ENCODE data around the gene RNF151.
"Not testable (repeated sequence)": the region's sequence is repeated elsewhere in the genome, so short reads cannot be mapped to it uniquely, and the experiment has no call there.

The RNF151 gene

DNA sequence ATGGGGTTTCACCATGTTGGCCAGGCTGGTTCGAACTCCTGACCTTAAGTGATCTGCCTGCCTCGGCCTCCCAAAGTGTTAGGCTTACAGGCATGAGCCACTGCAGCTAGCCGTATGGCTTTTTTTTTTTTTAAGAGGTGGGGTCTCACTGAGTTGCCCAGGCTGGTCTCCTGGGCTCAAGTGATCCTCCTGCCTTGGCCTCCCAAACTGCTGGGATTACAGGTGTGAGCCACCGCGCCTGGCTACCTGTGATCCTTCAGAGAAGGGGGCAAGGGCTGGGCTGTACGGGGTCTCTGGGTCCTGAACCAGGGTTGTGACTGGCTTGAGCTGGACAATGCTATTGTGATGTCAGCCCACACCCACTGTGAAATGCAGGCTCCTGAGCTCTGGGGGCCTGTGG is at the start of gene RNF151:
Gene RNF151, plus strand, starts transcription at position 397 of the 400 bp plus-strand sequence. CDS start 26 bp downstream, outside the sequence.
- TF ChIP-seq, protein P1, sequence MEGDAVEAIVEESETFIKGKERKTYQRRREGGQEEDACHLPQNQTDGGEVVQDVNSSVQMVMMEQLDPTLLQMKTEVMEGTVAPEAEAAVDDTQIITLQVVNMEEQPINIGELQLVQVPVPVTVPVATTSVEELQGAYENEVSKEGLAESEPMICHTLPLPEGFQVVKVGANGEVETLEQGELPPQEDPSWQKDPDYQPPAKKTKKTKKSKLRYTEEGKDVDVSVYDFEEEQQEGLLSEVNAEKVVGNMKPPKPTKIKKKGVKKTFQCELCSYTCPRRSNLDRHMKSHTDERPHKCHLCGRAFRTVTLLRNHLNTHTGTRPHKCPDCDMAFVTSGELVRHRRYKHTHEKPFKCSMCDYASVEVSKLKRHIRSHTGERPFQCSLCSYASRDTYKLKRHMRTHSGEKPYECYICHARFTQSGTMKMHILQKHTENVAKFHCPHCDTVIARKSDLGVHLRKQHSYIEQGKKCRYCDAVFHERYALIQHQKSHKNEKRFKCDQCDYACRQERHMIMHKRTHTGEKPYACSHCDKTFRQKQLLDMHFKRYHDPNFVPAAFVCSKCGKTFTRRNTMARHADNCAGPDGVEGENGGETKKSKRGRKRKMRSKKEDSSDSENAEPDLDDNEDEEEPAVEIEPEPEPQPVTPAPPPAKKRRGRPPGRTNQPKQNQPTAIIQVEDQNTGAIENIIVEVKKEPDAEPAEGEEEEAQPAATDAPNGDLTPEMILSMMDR (IDR thresholded peaks at IDR 0.05; ENCODE audit: low read depth, low read length), result no peak
- peak within 1 kb of the TSS; percentile 96 for H3K4me3 ChIP-seq (ENCODE audit: low read depth, low read length)

DNA sequence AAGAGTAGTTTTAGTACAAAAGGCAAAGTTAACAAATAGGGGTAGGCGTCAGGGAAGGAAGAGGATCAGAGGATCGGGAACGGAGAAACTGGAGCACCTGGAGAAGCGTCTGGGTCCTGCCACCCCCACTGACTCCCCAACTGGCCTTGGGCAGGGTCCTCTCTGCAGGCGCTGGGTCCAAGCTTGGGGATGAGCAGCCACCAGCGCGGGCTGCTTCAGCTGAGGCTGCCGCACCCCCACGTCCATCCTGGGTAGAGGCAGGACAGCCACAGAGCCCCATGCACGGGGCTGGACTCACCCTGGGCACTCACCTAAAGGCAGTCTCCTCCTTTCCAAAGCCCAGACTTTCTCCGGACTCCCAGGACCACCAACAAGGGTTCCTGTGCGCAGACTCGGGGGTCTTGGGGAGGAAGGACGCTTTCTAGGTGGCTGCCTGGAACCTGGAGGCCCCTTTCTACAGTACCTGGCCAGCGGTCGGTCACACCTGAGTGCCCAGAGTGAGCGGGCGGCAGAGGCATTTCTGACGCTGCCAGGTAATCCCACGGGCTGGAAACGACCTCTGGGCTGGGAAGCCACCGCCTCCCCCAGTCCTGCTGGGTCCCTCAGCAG is 49.5 kb upstream of the RNF151 start:
- no peak overlapping the region for H3K4me3 ChIP-seq (ENCODE audit: low read depth, low read length)
- TF ChIP-seq, protein P1 (IDR thresholded peaks at IDR 0.05; ENCODE audit: low read depth, low read length), result no peak

- no peak overlapping the region for H3K4me3 ChIP-seq (ENCODE audit: low read depth, low read length)
- TF ChIP-seq, protein P1 (IDR thresholded peaks at IDR 0.05; ENCODE audit: low read depth, low read length), result no peak
These were observed 48.8 kb upstream of the RNF151 start for GRCh38 chr16:1917665-1918350.

GRCh38 chr16:1918351-1919326 is 48.0 kb upstream of the RNF151 start, which contains the start of gene HS3ST6:
TSS of gene HS3ST6 (minus strand) at chr16:1918415. CDS start at chr16:1918323, 92 bp downstream.
- H3K4me3 ChIP-seq (ENCODE audit: low read depth, low read length), result no peak within 1 kb of the TSS
- TF ChIP-seq, protein P1 (IDR thresholded peaks at IDR 0.05; ENCODE audit: low read depth, low read length), result no peak

DNA sequence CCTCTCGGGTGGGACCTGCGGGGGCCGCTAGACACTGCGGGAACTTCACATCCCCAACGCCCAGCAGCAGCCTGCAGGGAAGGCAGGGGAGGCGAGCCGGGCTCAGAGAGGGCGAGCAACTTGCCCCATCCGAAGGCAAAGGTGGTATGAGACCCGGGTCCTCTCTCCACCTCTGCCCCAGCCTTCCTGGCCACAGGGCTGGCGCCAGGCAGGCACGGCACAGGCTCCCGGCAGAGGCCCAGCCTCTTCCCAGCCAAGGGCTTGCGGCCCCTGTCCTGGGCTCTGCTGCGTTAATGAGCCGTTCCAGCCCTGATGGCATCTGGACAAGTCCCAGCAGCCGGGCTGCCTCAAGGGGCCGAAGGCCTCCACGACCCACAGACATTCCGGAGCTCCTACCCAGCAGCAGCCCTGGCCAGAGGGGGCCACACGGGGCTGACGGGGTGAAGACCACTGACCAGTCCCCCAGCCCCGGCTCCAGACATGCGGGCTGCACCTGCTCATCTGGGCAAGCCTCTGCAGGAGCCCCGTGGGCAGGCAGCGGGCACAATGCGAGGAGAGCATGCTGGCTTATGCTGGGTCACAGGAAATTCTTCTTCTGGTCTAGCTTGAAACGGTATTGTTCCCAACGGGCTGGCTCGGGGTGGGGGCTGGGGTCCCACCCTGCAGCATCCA is 47.2 kb upstream of the RNF151 start:
- TF ChIP-seq, protein P1 (IDR thresholded peaks at IDR 0.05; ENCODE audit: low read depth, low read length), result no peak
- H3K4me3 ChIP-seq (ENCODE audit: low read depth, low read length), result no peak overlapping the region

DNA sequence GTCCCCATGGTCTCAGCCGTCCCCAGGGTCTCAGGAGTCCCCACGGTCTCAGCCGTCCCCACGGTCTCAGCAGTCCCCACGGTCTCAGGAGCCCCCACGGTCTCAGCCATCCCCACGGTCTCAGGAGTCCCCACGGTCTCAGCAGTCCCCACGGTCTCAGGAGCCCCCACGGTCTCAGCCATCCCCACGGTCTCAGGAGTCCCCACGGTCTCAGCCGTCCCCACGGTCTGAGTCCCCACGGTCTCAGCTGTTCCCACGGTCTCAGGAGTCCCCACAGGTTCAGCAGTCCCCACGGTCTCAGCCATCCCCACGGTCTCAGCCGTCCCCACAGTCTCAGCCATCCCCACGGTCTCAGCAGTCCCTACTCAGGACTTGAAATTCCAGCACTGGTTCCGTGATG is 46.5 kb upstream of the RNF151 start:
- H3K4me3 ChIP-seq (ENCODE audit: low read depth, low read length), result not testable (repeated sequence)

DNA sequence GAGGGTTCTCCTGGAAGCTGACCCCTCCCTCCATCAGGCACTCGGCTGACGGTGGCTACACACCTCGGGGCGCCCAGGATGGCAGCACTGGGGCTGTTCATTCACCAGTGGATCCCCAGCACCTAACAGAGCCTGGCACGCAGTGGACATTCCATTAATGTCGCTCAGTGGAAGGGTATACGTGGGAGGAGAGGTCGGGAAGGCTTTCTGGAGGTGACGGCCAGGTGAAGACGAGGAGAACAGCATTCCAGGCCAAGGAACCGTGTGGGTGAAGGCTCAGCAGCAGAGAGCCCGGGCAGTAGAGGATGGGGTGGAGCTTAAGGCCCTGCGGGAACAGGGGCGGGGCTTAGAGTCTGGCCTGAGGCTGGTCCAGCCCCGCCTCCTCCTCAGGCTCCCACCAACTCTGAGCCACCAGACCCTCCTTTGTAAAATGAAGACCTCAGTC is 45.9 kb upstream of the RNF151 start:
- H3K4me3 ChIP-seq (ENCODE audit: low read depth, low read length), result no peak overlapping the region
- TF ChIP-seq, protein P1 (IDR thresholded peaks at IDR 0.05; ENCODE audit: low read depth, low read length), result no peak
